DND-41 (cell line): Measurements from ENCODE around the gene MROH2A.

Experiments
- EZH2 ChIP-seq: IDR thresholded peaks from 3 replicates; pipeline ENCODE4 v1.6.1; 2012; ENCODE audit warnings: borderline replicate concordance, low read depth, mild to moderate bottlenecking, moderate library complexity, low read length, inconsistent platforms; ENCODE audit not compliant: severe bottlenecking
- TF ChIP-seq, protein P1 (sequence below): IDR thresholded peaks from 2 replicates; pipeline ENCODE4 v1.5.1; 2012; ENCODE audit warnings: borderline replicate concordance, low read length, moderate library complexity, mild to moderate bottlenecking; ENCODE audit not compliant: poor library complexity, severe bottlenecking; ENCODE audit errors: extremely low read depth

DNA sequence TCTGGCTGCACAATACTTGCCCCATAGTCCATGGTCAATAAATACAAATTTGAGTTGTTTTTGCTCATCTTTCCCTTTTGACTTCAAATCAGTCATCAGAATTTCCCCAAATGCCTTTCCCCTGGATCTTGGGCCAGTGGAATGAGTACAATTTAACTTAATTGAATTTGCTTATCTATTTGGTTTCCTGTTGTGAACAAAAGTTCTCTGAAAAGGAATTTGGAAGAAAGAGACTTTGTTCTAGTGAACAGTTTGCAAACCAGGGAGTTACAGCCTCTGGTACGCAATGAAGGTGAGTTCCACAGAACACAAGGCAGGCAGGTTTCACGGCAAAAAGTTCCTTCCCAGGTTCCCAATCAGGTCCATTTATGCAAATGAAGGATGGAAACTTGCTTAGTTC, 19.3 kb upstream of the MROH2A start:
- TF ChIP-seq, protein P1, sequence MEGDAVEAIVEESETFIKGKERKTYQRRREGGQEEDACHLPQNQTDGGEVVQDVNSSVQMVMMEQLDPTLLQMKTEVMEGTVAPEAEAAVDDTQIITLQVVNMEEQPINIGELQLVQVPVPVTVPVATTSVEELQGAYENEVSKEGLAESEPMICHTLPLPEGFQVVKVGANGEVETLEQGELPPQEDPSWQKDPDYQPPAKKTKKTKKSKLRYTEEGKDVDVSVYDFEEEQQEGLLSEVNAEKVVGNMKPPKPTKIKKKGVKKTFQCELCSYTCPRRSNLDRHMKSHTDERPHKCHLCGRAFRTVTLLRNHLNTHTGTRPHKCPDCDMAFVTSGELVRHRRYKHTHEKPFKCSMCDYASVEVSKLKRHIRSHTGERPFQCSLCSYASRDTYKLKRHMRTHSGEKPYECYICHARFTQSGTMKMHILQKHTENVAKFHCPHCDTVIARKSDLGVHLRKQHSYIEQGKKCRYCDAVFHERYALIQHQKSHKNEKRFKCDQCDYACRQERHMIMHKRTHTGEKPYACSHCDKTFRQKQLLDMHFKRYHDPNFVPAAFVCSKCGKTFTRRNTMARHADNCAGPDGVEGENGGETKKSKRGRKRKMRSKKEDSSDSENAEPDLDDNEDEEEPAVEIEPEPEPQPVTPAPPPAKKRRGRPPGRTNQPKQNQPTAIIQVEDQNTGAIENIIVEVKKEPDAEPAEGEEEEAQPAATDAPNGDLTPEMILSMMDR: no peak
- no peak for TF ChIP-seq EZH2
